ENCODE results near the gene COL5A2.

DNA sequence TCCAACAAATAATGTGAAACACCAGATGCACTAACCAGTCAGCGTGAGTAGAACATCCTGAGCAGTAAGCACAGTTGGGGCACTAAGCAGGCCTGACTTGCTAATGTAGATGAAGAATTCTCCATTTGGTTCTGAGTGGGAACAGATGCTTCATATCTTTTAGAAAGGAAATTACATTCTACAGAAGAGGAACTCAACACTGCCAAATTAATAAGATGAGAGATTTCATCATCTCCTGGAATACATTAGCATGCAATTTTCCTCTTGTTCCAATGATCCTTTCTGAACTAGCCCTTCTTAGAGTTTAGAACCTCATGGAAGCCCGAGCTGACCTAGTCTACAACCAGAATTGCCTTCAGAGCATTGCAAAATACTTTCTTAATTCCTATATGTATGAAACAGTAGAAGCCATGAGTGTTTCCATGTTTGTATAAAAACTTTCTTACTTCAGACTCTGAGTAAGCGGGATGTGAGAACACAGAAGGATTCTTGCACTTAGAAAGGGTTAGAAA is 34.8 kb downstream of the COL5A2 start:
- TF ChIP-seq, protein P1, sequence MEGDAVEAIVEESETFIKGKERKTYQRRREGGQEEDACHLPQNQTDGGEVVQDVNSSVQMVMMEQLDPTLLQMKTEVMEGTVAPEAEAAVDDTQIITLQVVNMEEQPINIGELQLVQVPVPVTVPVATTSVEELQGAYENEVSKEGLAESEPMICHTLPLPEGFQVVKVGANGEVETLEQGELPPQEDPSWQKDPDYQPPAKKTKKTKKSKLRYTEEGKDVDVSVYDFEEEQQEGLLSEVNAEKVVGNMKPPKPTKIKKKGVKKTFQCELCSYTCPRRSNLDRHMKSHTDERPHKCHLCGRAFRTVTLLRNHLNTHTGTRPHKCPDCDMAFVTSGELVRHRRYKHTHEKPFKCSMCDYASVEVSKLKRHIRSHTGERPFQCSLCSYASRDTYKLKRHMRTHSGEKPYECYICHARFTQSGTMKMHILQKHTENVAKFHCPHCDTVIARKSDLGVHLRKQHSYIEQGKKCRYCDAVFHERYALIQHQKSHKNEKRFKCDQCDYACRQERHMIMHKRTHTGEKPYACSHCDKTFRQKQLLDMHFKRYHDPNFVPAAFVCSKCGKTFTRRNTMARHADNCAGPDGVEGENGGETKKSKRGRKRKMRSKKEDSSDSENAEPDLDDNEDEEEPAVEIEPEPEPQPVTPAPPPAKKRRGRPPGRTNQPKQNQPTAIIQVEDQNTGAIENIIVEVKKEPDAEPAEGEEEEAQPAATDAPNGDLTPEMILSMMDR (IDR thresholded peaks at IDR 0.05), result no peak
- TF ChIP-seq POLR2A (IDR thresholded peaks at IDR 0.05) (no peak), POLR2AphosphoS5 (IDR thresholded peaks at IDR 0.05) (no peak)

Measured in upper lobe of left lung (tissue), 4 donors.